ENCODE data around the gene NUDCD2. TPM values are rescaled to one million over a fixed set of nuclear protein-coding genes. Genes with fewer than 3 reads are reported as not detected.

NUDCD2 gene
- total and polyA plus RNA-seq, 2 donors (not counting 1 experiment from before 2014, with no cell fraction given): 6.8 to 24.4 TPM

DNA sequence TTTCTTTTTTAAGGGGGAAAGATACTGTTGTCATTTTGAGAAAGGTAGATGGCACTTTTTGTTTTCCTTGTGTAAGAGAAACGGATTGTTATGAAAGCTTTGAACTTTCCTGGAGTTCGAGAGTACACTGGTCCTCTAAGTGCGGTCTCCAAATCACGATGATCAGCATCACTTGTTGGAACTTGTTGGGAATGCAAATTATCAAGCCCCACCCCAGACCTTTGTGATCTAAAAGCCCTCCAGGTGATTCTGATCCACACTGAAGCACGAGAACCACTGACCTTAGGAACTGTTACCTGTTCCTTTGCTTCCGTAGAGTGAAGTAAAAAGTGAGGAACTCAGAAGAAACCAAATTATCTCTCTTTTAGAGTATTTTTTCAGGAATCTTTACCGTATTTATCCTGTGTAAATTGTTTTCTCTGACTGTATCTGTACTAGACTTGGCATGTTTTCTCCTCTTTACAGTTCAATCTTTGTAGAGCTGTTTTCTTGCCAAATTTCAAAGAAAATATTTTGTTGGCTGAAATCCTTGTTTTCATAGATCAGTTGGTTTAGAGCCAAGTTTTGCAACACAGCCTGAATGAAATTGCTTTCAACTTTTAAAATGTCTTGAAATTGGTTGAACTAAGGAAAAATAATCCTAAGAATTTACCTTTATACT, 49.5 kb upstream of the NUDCD2 start:
- Mint-ChIP-seq H3K9me3 (ENCODE audit: insufficient read depth) (no peaks in the 10 kb centered on the region), H3K4me3 (peak overlapping the region; percentile 98), H3K27ac (peak overlapping the region; percentile 57), H3K4me1 (peaks cover 61% of the 10 kb centered on the region), H3K27me3 (no peaks in the 10 kb centered on the region)
- Histone ChIP-seq H3K9ac (ENCODE audit: low read length) (peak overlapping the region; percentile 40), H3K27me3 (replicated peaks in 1 of 4; ENCODE audit: control extremely low read depth in 1 of 4, control insufficient read depth in 3 of 4, insufficient read depth in 4 of 4, low read length in 3 of 4) (no peaks in the 10 kb centered on the region), H2AFZ (ENCODE audit: insufficient read depth, low read depth, low read length, poor library complexity, severe bottlenecking) (no peak overlapping the region), H3K9me3 (ENCODE audit: control extremely low read depth in 1 of 3, control insufficient read depth in 2 of 3, insufficient read depth in 1 of 3, low read length in 2 of 3) (no peaks in the 10 kb centered on the region), H3K4me2 (replicated peaks; ENCODE audit: low read depth, low read length, poor library complexity, severe bottlenecking) (peak overlapping the region; percentile 80), H3K79me2 (ENCODE audit: control insufficient read depth, insufficient read depth, low read length) (peaks cover 83% of the 10 kb centered on the region), H3K4me1 (ENCODE audit: control insufficient read depth in 2 of 2, insufficient read depth in 2 of 2, low read length in 2 of 2) (peaks cover 28 to 50% of the 10 kb centered on the region in 2 donors), H4K20me1 (ENCODE audit: control insufficient read depth, insufficient read depth, low read length, poor library complexity, severe bottlenecking) (peaks cover 8% of the 10 kb centered on the region), H3K36me3 (replicated peaks in 1 of 2; ENCODE audit: control extremely low read depth in 1 of 2, control insufficient read depth in 1 of 2, extremely low read depth in 1 of 2, insufficient read depth in 2 of 2, low read length in 1 of 2) (peaks cover 12 to 33% of the 10 kb centered on the region in 2 experiments), H3K27ac (ENCODE audit: low read length in 2 of 2) (peak overlapping the region; percentile 48 to 95), H3K4me3 (ENCODE audit: control extremely low read depth in 1 of 5, extremely low read depth in 1 of 5, insufficient read depth in 1 of 5, low read depth in 2 of 5, low read length in 4 of 5) (peak overlapping the region in 2 of 5 experiments; percentile 20 to 22)
- ATAC-seq (ENCODE audit: low read depth) (no peak), DNase-seq (peak; percentile 13)
- TF ChIP-seq EZH2 (IDR thresholded peaks at IDR 0.05; ENCODE audit: borderline replicate concordance, insufficient read depth, low read depth, low read length, poor library complexity, severe bottlenecking): no peak
- TF ChIP-seq, protein P1, sequence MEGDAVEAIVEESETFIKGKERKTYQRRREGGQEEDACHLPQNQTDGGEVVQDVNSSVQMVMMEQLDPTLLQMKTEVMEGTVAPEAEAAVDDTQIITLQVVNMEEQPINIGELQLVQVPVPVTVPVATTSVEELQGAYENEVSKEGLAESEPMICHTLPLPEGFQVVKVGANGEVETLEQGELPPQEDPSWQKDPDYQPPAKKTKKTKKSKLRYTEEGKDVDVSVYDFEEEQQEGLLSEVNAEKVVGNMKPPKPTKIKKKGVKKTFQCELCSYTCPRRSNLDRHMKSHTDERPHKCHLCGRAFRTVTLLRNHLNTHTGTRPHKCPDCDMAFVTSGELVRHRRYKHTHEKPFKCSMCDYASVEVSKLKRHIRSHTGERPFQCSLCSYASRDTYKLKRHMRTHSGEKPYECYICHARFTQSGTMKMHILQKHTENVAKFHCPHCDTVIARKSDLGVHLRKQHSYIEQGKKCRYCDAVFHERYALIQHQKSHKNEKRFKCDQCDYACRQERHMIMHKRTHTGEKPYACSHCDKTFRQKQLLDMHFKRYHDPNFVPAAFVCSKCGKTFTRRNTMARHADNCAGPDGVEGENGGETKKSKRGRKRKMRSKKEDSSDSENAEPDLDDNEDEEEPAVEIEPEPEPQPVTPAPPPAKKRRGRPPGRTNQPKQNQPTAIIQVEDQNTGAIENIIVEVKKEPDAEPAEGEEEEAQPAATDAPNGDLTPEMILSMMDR (IDR thresholded peaks at IDR 0.05): no peak
- CTCF ChIA-PET: interaction anchor here (0.9 kb wide), 1 partner anchor 62 kb away, joined by 3 read pairs; no protein-coding TSS in a partner anchor
- intact Hi-C loops (cut with micrococcal nuclease): no loop called here
- 34% methylated on average over 3 of the region's 7 CpGs for WGBS (ENCODE audit: insufficient coverage)
- POLR2A ChIA-PET: interaction anchor here (0.5 to 1.6 kb wide), 2 partner anchors 48 to 402 kb away, joined by 3 to 6 read pairs; partner anchors contain the start of gene HMMR

DNA sequence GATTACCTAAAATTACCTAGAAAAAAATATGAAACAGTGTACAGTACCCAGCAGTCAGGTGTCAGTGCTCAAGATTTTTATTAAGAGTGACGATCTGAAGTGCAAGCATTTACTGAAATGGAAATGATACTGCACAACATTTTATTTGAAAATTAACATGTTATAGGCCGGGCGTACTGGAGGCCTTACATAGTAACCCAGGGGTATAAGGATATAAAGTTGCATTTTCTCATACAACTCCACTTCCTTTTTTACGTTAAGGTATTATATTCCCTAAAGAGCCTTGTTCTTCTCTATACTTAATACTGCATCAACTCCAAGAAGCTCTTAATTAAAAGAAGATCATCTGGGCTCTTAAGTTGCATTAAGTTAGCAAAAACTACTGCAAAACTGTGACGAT, 48.9 kb upstream of the NUDCD2 start:
- WGBS (ENCODE audit: insufficient coverage): no CpG with 5 or more reads among the region's 5 CpGs
- intact Hi-C loops (cut with micrococcal nuclease): no loop called here
- Histone ChIP-seq H3K79me2 (ENCODE audit: control insufficient read depth, insufficient read depth, low read length) (peaks cover 77% of the 10 kb centered on the region), H3K4me3 (ENCODE audit: control extremely low read depth in 1 of 5, extremely low read depth in 1 of 5, insufficient read depth in 1 of 5, low read depth in 2 of 5, low read length in 4 of 5) (peak overlapping the region in 1 of 5 experiments; percentile 20), H2AFZ (ENCODE audit: insufficient read depth, low read depth, low read length, poor library complexity, severe bottlenecking) (no peak overlapping the region), H3K9ac (ENCODE audit: low read length) (peak overlapping the region; percentile 40), H3K27me3 (replicated peaks in 1 of 4; ENCODE audit: control extremely low read depth in 1 of 4, control insufficient read depth in 3 of 4, insufficient read depth in 4 of 4, low read length in 3 of 4) (no peaks in the 10 kb centered on the region), H4K20me1 (ENCODE audit: control insufficient read depth, insufficient read depth, low read length, poor library complexity, severe bottlenecking) (peaks cover 8% of the 10 kb centered on the region), H3K27ac (ENCODE audit: low read length in 2 of 2) (peak overlapping the region; percentile 93 to 95), H3K4me1 (ENCODE audit: control insufficient read depth in 2 of 2, insufficient read depth in 2 of 2, low read length in 2 of 2) (peaks cover 35 to 57% of the 10 kb centered on the region in 2 donors), H3K36me3 (replicated peaks in 1 of 2; ENCODE audit: control extremely low read depth in 1 of 2, control insufficient read depth in 1 of 2, extremely low read depth in 1 of 2, insufficient read depth in 2 of 2, low read length in 1 of 2) (peaks cover 9 to 26% of the 10 kb centered on the region in 2 experiments), H3K9me3 (ENCODE audit: control extremely low read depth in 1 of 3, control insufficient read depth in 2 of 3, insufficient read depth in 1 of 3, low read length in 2 of 3) (no peaks in the 10 kb centered on the region), H3K4me2 (replicated peaks; ENCODE audit: low read depth, low read length, poor library complexity, severe bottlenecking) (peak overlapping the region; percentile 80)
- Mint-ChIP-seq H3K4me3 (peak overlapping the region; percentile 98), H3K9me3 (ENCODE audit: insufficient read depth) (no peaks in the 10 kb centered on the region), H3K27me3 (no peaks in the 10 kb centered on the region), H3K27ac (peak overlapping the region; percentile 80), H3K4me1 (peaks cover 67% of the 10 kb centered on the region)
- DNase-seq (no peak), ATAC-seq (ENCODE audit: low read depth) (no peak)
- TF ChIP-seq EZH2 (IDR thresholded peaks at IDR 0.05; ENCODE audit: borderline replicate concordance, insufficient read depth, low read depth, low read length, poor library complexity, severe bottlenecking): no peak
- TF ChIP-seq, protein P1 (IDR thresholded peaks at IDR 0.05): no peak
- CTCF ChIA-PET: interaction anchor here (0.9 kb wide), 1 partner anchor 34 kb away, joined by 4 read pairs; no protein-coding TSS in a partner anchor
- POLR2A ChIA-PET: interaction anchor here (1.6 kb wide), 1 partner anchor 48 kb away, joined by 6 read pairs; the partner anchor contains the start of gene HMMR

Measured in B cell (primary cell).